Heart right ventricle (tissue), 16 donors: ENCODE data around the gene KDM5B. TPM values are rescaled to one million over a fixed set of nuclear protein-coding genes. Genes with fewer than 3 reads are reported as not detected.

Experiments used
- ATAC-seq, 8 donors: fragments of 200-7000 bp; cut with Tn5 transposase; one replicate each; pipeline ENCODE4 v1.9.1; 2020; ENCODE audit warnings: mild to moderate bottlenecking in 8 of 8, moderate library complexity in 8 of 8, moderate number of reproducible peaks in 1 of 8
- DNase-seq, 2 donors: peaks; one replicate each; pipeline ENCODE4 v3.0.0-alpha.2; 2020
- H3K27ac ChIP-seq, 10 donors: fragments of 200-600 bp; sonication (generic) in 2 of 10; one replicate each; pipeline versions ENCODE4 v1.5.0 to v1.8.0; 2020 to 2022; ENCODE audit warnings: mild to moderate bottlenecking in 3 of 10
- H3K27me3 ChIP-seq, 7 donors: fragments of 200-600 bp; one replicate each; pipeline ENCODE4 v1.8.0; 2021 to 2022; ENCODE audit warnings: mild to moderate bottlenecking in 2 of 7
- H3K36me3 ChIP-seq, 9 donors: fragments of 200-600 bp; sonication (generic) in 1 of 9; one replicate each; pipeline versions ENCODE4 v1.5.0 to v1.8.0; 2020 to 2022; ENCODE audit warnings: mild to moderate bottlenecking in 2 of 9
- H3K4me1 ChIP-seq, 9 donors: fragments of 200-600 bp; sonication (generic) in 1 of 9; one replicate each; pipeline versions ENCODE4 v1.5.0 to v1.8.0; 2020 to 2022; ENCODE audit warnings: mild to moderate bottlenecking in 4 of 9
- H3K4me3 ChIP-seq, 10 donors: fragments of 200-600 bp; sonication (generic) in 2 of 10; one replicate each; pipeline versions ENCODE4 v1.5.0 to v1.8.0; 2020 to 2022; ENCODE audit warnings: mild to moderate bottlenecking in 7 of 10, moderate library complexity in 2 of 10
- H3K9me3 ChIP-seq, 11 donors: fragments of 200-600 bp in 10 of 11; sonication (generic) in 2 of 11; one replicate each; pipeline versions ENCODE4 v1.5.0 to v1.8.0; 2013 to 2022; ENCODE audit warnings: mild to moderate bottlenecking in 2 of 11, control low read depth in 1 of 11, moderate library complexity in 1 of 11
- WGBS, 2 donors: extraction: QIAGEN DNeasy Blood & Tissue Kit; methylation state at CpG; one replicate each; pipeline ENCODE4 v1.1.7; 2013; ENCODE audit warnings: inconsistent platforms in 1 of 2; 5-methylcytosine and 5-hydroxymethylcytosine counted together
- intact Hi-C, 10 donors: fragments of 100-400 bp; cut with DNase I; formaldehyde crosslinking; loops; one replicate each; pipeline versions ENCODE4 v1.11.1 to v1.14.2; 2022
- polyA plus RNA-seq, 2 donors: library from polyadenylated mRNA; stranded (reverse); fragments of 200-250 nt; gene quantifications; one replicate each; pipeline ENCODE4 v1.2.3, GENCODE V29; 2013
- total RNA-seq, 10 donors: library from RNA; stranded (reverse); fragmentation: NEBNext Ultra II Directional in 3 of 10; extraction: Animal tissue kit (Norgen Biotek cat#: 25700) in 3 of 10; gene quantifications; one replicate each; pipeline versions ENCODE4 v1.2.1 to v1.2.4, GENCODE V29; 2021 to 2023
- TF ChIP-seq, protein P1 (sequence below), 9 donors: fragments of 200-600 bp; sonication (generic) in 2 of 9; IDR thresholded peaks; one replicate each; pipeline versions ENCODE4 v1.5.0 to v1.8.0; 2021 to 2022; ENCODE audit warnings: antibody characterized with exemption in 9 of 9, mild to moderate bottlenecking in 5 of 9, moderate library complexity in 1 of 9
- donor health status: Arrhythmogenic right ventricular cardiomyopathy.
- donor health status: ischemic (EF 13 %, LVEDD 7.1; RV severe dilation, severe dysfunction).
- donor health status: healthy with polysubstance abuse.
- donor health status: DM: no; HTN: yes; CAD: no.
- donor health status: DM: no; HTN: no; CAD: no.
- donor health status: ischemic (EF 25% LVEDD 6.9; RV normal size, moderate dysfunction).
- donor health status: ischemic (EF 25% LVEDD 5.7; RV mildly dilated, moderate dysfunction).
- donor health status: healthy.
- donor health status: DM: yes; HTN: yes; CAD: no.
- donor health status: Ischemic cardiomyopathy.
- donor health status: ischemic (EF 35%, LVEDD 5.7; RV mildly dilated, moderate dysfunction).
- donor health status: nonischemic (EF 11% LVEDD 7.7; RV severe dilation, severe dysfunction).
- donor health status: DM: yes; HTN: yes; CAD: no.
- donor health status: PGD.
- donor health status: ischemic (EF 29% LVEDD 5.4; RV normal size, mild dysfunction).
- donor health status: nonischemic (EF 23%, LVEDD 6.1; RV moderate dilation, normal function).

The KDM5B gene
- total and polyA plus RNA-seq, 12 donors: 4.9 to 18.5 (median 13.6) TPM

DNA sequence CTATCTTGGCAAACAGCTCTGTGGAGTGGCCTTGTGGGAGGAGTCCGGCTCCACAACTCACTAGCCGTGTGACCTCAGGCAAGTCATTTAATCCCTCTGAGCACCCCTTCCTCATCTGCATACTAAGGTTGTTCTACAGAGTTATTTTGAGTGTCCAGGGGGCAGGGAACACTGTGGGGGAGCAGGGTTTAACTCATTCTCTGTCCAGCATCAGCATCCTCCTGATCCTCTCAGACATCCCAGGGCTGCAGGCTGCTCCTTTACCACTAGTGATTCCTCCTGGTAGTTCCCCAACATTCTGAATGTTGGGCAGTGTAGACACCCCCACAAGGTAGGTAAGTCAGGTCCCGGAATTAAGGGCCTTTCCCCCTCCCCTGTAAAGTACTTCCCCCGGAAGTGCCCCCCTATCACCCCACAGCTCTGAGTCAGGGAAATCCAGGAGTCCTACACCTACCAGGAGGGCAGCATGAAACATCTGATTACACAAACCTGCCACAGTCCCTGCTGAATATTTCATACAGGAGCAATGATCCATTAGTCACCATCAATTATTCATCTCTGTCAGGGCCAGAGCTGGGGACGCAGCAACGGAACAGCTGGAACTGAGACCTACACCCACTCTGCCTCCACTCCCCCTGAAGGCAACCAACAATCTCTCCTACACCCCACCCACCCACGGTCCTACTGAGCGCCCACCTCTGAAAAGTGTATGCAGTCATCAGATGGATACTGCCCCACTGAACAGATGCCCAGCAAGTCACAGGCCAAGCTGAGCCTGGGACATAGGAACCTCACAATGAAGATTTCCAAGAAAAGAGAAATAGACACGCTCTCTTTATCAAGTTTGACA, 118.5 kb downstream of the KDM5B start:
- Histone ChIP-seq H3K4me3 (no peak overlapping the region), H3K36me3 (no peaks in the 10 kb centered on the region), H3K4me1 (no peaks in the 10 kb centered on the region), H3K27ac (no peak overlapping the region), H3K9me3 (no peaks in the 10 kb centered on the region), H3K27me3 (peaks cover 0 to 91% (median 55%) of the 10 kb centered on the region in 7 donors)
- intact Hi-C loops: no loop called here
- no peak for ATAC-seq
- 66 to 73% methylated on average over 9 of the region's 9 CpGs for WGBS, 2 donors
- no peak for DNase-seq
- TF ChIP-seq, protein P1, sequence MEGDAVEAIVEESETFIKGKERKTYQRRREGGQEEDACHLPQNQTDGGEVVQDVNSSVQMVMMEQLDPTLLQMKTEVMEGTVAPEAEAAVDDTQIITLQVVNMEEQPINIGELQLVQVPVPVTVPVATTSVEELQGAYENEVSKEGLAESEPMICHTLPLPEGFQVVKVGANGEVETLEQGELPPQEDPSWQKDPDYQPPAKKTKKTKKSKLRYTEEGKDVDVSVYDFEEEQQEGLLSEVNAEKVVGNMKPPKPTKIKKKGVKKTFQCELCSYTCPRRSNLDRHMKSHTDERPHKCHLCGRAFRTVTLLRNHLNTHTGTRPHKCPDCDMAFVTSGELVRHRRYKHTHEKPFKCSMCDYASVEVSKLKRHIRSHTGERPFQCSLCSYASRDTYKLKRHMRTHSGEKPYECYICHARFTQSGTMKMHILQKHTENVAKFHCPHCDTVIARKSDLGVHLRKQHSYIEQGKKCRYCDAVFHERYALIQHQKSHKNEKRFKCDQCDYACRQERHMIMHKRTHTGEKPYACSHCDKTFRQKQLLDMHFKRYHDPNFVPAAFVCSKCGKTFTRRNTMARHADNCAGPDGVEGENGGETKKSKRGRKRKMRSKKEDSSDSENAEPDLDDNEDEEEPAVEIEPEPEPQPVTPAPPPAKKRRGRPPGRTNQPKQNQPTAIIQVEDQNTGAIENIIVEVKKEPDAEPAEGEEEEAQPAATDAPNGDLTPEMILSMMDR (IDR thresholded peaks at IDR 0.05): no peak

DNA sequence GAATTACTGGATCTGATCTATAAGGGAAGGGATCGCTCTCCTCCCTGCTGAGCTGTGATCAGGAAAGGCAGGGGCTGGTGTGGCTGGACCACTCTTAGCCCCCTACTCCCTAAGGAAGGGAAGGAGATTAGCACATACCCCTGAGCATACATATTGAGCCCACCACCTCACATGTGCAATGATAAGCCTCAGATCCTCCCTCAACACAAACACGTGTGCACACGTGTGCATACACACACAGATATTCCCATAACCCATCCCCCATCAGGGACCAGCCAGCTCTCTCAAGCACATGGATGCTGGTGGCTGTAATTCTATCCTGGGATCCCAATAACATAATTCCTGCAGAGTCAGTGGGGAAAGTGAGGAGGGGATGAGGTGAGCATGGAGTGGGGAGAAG, 119.1 kb downstream of the KDM5B start:
- H3K36me3 ChIP-seq: no peaks in the 10 kb centered on the region
- DNase-seq: no peak
- no peak overlapping the region for H3K27ac ChIP-seq
- TF ChIP-seq, protein P1 (IDR thresholded peaks at IDR 0.05): no peak
- no peaks in the 10 kb centered on the region for H3K4me1 ChIP-seq
- intact Hi-C loops: no loop called here
- ATAC-seq: no peak
- WGBS, 2 donors: 71 to 73% methylated on average over 3 of the region's 3 CpGs
- H3K9me3 ChIP-seq: no peaks in the 10 kb centered on the region
- H3K27me3 ChIP-seq: peaks cover 0 to 91% (median 52%) of the 10 kb centered on the region in 7 donors
- no peak overlapping the region for H3K4me3 ChIP-seq

DNA sequence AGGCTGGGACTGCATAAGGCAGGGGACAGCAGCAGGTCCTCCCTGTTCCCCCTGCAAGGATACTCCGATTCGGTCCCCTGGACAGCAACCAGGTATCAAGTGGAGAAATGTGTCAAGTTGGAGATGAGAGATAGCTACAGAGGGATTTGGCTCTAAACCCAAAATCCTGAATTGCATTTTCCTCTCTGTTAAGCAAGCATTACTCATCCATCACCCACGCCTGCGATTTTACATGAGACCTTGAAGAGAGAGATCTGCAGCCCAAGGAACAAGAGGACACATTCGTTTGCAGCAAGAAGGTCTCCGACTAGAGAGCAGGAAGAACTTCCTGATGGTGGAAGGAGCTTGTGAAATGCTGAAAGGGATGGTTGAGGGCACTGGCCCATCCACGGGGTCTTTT, 119.8 kb downstream of the KDM5B start:
- ATAC-seq (no peak), DNase-seq (no peak)
- Histone ChIP-seq H3K4me1 (no peaks in the 10 kb centered on the region), H3K9me3 (no peaks in the 10 kb centered on the region), H3K36me3 (no peaks in the 10 kb centered on the region), H3K27me3 (peaks cover 0 to 92% (median 54%) of the 10 kb centered on the region in 7 donors), H3K4me3 (no peak overlapping the region), H3K27ac (no peak overlapping the region)
- TF ChIP-seq, protein P1 (IDR thresholded peaks at IDR 0.05): no peak
- WGBS, 2 donors: 64 to 72% methylated on average over 7 of the region's 7 CpGs
- intact Hi-C loops: no loop called here

DNA sequence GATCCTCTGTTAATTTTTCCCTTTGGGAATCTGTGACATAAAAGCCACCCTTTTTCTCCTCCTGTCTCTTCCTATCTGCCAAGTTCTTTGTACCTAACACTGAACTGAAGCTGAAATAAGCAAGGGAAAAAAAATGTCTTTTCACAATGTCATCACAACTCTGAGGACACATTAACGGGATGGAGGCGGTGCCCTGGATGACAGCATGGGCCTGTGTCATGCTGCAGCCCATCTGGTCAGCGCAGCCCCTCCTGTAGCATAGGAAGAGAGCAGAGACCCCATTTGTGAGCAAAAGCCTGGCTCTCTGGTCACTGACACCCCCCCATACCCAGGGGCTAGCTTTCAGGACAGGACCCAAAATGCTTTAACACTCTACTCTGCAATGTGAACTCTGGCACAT, 120.4 kb downstream of the KDM5B start:
- ATAC-seq (no peak), DNase-seq (no peak)
- H3K36me3 ChIP-seq: no peaks in the 10 kb centered on the region
- intact Hi-C loops: no loop called here
- H3K27ac ChIP-seq: no peak overlapping the region
- WGBS, 2 donors: 74 to 75% methylated on average over 3 of the region's 3 CpGs
- H3K27me3 ChIP-seq: peaks cover 0 to 96% (median 60%) of the 10 kb centered on the region in 7 donors
- H3K9me3 ChIP-seq: no peaks in the 10 kb centered on the region
- no peaks in the 10 kb centered on the region for H3K4me1 ChIP-seq
- TF ChIP-seq, protein P1 (IDR thresholded peaks at IDR 0.05): no peak
- H3K4me3 ChIP-seq: no peak overlapping the region
